UCSD-AML1 (cell line): ENCODE data around the gene SSPN.

Experiments
- DNase-seq: peaks from one replicate; lab custom pipeline; 2025; ENCODE audit not compliant: unreplicated experiment; lab: John Stamatoyannopoulos, UW

The SSPN gene, protein sequence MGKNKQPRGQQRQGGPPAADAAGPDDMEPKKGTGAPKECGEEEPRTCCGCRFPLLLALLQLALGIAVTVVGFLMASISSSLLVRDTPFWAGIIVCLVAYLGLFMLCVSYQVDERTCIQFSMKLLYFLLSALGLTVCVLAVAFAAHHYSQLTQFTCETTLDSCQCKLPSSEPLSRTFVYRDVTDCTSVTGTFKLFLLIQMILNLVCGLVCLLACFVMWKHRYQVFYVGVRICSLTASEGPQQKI

DNA sequence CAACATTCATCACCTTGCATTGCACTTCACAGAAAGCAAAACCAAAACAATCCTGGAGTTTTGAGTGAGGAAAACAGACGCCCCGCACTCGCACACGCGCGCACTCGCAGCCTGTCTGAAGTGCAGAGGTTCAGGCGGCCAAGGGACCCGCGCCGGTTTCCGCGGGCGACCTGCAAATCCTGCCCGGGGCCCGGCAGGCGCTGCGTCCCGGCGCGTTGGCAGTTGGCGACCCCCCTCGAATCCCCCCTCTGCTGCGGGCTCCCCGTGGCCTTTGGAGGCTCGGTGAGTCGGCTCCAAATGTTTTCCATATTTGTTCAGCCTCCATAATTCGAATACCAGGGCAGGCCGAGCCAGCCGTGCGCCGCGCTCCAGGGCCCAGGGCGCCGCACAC, at the start of gene SSPN:
Gene SSPN, plus strand, starts transcription at position 324 of the 391 bp plus-strand sequence. CDS start 100 bp downstream, outside the sequence.
- no peak for DNase-seq

DNA sequence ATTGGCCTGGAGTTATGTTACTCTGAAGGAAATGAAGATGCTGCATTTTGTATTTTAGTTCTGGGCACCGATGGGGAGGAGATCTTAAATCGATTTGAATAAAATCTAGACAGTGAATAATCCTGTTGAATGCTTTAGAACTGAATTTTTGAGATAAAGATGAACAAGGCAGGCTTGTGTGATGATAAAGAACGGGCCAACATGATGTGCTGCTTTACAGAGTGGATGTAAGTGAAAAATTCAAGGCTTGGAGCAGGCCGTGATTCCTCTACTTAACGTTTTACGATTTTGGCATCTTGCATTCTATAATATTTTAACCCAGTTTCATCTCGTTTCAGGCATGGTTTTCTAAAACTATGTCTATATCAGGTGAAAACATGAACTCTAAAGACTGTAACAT, 47.1 kb upstream of the SSPN start:
- DNase-seq, result no peak

DNA sequence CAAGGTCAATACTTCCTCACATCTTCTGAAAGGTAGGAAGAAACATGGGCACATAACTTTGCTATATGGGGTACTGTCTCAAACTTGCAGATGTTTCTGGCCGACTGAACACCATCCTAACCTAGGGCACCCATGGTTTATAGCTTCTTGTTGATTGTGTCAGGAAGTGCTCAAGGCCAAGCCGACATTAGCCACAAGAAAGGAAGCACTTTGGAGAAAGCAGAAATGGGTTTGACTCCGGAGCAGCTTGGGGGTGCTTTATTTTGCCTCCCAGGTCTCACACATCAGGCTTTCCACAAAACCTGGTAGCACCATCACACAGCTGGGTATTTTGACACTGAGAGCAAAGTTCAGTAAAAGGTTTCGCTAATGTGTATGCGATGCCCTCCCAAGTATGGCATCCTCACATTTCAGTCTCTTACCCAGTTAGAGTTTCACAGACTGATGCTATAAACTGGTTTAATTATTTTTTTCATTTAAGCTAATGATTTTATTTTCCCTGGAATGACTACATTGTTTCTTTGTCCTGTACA, 45.3 kb upstream of the SSPN start:
- DNase-seq, result peak; percentile 26

DNA sequence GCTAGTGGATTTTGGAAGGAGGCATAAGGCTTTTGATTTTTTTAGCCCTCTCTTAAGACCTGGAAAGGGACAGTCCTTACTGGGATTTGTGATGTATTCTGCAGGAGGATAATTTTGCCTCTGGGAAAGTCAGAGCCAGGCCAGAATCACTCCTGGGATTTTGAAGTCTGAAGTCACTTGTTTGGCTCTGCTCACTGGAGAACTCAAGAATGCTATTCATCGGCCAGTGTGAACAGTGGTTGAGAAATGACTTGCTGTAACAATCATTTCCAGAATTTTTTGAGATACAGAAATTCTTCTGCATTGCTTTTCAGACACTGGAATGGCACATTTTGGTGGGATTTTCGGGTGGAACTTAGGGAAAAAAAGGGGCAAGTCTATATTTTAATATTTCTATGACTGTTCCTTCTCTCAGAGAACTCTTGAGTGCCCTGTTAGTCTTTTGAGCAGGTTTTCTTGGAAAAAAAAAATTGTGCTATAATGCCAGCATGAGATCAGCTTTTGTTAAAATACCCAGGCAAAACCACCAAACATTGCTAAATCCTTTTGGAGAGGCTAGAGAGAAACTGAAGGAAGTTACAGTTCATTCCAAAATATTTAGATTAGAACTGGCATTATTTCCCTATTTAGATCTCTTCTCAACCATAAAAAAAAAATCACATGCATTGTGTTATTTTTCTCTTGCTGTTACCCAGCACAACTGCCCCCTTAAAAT, 44.5 kb upstream of the SSPN start:
- no peak for DNase-seq

DNA sequence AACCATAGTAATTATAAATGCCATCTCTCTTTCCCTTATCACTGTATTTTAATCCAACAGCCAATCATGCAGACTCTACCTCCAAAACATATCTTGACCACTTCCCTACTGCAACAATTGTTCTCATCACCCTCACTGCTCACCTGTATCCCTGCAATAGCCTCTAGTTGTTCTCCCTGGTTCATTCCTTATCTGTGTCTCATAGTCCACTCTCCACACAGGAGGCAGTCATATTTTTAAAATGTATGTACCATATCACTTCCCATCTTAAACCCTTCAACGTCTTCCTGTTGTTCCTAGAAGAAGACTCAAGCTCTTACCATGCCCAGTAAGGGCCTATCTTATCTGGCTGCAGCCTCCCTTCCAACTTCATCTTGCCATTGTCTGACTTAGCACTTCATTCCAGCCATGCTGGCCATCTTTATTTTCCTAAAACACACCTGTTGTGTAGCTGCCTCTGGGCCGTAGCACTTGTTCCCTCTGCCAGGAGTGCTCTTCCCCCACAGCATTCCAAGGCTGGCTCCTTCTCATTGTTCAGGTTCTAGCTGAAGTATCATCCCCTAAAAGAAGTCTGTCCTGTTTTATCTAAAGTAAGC, 42.8 kb upstream of the SSPN start:
- no peak for DNase-seq

DNA sequence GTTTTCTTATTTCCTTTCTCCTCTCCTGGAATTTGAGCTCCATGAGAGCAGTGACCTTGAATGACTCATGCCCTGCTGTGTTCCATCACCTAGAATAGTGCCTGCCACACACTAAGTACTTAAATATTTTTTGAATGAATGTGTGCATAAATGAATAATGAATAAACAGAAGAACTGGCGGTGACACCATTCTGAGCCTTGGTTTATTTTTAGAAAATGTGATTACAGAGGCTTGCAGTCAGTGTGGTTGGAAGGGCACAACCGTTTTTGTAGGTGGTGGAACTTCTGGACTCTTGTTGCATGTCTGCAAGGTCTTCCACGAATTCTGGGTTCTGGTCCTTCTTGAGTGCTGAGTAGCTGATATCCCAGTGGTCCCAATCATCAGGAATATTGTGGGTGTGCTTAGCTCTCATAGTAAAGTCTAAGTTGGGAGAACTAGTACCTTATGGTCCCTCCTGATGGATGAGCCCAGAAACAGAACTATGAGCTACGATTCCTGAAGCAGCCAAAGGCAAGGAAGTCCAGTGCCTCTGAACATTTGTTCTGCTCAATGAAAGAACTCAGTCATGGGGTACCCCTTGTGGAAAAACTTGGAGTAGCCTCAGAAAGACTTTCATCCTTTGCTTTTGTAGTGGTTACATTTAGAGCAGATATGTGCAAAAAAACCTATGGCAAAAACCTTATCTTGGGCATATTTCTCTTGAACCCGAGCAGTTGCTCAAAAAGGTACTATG, 41.8 kb upstream of the SSPN start:
- no peak for DNase-seq

DNA sequence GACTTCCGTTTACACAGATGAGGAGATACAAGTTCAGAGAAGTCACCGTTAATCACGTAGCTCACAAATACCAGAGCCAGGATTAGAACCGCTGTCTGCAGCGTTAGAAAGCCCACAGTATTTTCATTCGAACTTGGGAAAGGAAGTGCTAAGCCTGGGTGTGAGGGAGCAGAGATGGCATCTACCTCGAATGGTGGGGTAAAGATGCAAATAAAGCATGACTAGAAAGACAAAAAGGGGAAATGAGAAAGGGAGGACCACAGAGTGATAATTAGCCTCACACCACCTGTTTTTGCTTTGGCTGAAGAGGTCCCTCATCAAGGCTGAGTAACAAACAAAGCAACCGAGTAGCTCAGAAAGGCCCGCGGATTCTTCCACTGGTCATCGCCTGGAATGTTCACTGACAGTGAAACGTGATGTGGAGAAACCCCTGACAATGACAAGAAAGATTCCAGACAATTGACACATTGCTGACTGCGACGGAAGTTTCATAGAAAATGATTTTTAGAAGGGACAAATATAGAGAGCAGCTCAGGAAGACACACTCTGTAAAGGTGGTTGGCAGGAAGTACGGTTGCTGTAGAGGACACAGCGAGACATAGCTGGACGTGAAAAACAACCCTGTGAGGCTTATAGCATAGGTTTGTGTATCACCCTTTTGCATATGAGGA, 39.0 kb upstream of the SSPN start:
- DNase-seq, result no peak

DNA sequence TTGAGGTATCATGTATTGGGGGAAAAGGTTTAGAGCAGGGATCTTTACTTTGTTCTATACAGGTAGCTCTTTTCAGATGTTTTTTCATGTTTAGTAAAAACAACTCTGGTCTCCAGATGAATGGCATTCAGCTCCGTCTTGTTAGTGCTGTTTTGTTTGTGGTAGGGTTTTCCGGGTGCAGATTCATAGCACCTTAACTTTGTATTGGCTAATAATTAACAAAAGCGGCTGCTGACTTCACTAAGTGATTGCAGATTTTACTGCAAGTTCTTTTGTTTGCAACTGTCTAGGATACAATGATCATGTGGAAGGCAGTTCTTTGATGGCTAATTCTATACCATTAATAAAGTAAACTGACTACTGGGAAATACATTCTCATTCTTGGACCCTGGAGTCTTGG, 38.4 kb upstream of the SSPN start:
- DNase-seq, result no peak

DNA sequence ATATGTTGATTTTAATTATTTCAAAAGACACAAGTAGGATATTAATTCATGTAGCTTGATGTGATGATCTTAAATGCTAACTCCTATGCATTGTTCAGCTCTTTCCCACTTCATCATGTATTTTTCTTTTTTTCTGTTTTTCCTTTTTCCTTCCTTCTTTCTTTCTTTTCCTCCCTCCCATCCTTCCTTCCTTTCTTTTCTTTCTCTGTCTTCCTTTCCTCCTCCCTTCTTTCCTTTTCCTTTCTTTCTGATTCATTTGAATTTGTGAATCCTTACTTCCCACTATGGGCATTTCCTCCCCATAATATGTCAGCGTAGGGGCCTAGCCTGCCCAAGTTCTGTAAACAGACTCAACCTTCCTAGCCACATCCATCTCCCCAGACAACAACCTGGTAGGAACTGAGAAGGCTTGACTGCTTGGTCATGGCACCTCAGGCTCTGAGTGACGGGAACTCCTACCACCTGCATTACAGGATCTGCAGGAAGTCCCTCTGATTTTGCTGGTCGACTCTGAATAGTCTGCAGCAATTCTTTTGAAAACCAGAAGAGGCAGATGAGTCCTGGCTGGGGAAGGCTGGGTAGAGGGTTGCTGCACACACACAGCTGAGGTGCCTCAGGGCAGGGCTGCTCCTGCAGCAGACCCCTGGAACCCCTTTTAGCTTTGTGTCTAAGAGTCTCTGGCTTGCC, 37.2 kb upstream of the SSPN start:
- no peak for DNase-seq

DNA sequence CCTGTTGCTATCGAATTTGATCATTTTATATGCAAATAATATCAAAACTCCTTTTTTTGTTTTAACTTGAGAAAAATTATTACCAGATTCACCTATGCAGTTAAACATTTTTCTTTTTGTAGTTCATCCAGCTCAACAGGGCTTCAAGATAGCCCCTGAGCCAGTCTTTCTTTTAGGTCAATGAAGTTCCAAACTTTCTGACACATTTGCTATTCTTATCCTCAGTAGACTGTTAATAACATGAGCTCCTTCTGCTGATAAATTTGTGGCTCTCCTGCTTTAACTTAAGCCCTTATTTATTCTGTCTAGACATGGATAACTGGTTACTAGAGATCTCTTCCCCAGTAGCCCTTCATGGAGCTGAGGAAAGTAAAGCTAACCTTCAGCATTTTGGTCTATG, 33.2 kb upstream of the SSPN start:
- no peak for DNase-seq

DNA sequence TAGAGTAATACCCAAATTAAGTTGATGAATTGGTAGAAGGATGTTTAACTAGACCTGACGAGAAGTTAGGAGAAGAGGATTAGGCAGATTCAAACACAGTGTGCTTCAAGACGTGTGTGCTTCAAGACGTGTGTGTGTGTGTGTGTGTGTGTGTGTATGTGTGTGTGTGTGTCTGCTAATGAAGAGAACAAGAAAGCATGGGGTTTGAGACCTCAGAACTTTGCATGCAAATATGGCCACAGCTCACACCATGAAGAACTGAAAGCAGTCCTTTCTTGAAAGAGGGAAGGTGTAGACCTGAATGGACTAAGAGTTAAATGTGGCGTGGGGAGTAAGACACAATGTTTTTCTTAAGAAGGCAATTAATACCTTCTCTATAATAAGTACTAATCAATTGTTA, 32.5 kb upstream of the SSPN start:
- no peak for DNase-seq

DNA sequence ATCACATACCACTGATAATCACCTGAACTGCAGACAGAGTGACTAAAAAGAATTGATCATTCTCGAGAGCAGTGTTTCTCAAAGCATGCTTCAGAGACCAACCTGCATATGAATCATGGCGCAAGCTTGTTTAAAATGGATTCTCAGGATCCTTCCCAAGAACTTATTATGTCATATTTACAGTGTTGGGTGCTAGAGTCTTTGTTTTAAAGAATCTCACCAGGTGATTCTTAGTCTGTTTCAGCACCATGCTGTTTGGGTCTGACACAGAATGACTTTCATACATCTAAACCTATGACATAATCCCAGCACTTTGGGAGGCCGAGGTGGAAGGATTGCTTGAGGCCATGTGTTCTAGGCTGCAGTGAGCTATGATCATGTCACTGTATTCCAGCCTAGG, 31.3 kb upstream of the SSPN start:
- no peak for DNase-seq

DNA sequence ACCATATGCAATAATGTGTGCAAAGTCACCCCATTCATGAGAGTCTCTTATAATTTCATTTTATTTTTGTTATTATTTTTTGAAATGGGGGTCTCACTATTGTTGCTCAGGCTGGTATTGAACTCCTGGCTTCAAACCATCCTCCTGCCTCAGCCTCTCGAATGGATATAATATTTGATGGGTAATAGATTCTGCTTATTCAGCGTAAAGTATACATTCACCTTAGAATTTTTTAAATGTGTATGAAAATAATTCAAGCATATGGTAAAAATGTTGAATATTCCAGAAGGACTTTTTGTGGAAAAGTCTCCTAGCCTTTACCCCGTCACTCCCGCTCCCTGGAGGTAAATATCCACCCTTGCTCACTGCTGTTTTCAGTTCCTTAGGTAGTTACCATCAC, 23.4 kb upstream of the SSPN start:
- DNase-seq, result no peak

DNA sequence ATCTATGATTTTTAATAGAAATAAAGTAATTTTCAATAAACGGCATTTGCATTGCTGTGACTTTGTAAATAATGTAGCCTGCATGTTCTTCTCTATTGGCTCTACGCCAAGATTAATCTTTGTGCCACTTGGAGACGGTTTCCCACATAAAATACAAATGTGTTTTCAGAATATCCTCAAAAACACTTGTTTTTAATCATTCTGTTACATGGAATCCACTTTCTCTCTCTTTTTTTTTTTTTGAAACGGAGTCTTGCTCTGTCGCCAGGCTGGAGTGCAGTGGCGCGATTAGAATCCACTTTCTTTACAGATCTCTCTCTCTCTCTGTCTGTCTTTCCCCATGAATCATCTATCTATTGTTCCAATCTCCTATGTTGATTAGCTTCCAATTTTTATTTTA, 22.8 kb upstream of the SSPN start:
- DNase-seq, result no peak

DNA sequence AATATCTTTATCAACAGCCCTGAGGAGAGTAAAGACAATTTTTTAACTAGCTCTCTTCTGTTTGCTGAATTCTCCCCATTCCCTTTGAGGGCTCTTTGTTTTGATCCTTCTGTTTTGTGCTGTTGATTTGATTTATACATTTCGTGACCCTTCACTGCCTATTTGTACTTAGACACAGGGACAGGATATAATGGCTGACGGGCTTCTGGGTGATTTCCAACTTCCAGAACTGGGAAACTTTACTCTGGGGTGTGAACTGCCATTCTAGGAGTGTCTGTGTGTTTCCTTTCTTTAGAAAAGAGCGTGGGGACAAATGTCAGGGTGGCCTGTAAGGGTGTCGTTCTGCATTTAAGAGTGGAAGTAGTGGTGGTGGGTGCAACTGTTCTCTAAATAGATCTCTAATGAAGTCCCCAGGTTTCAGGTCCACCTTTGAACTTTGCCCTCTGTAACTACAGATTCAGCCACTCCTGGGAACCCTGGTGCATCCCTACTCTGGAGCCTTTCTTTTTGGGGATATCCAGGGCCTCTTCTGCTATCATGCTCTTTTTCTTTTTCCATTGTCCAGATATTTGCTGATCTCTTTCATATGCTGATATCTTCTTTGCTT, 22.3 kb upstream of the SSPN start:
- DNase-seq, result no peak

DNA sequence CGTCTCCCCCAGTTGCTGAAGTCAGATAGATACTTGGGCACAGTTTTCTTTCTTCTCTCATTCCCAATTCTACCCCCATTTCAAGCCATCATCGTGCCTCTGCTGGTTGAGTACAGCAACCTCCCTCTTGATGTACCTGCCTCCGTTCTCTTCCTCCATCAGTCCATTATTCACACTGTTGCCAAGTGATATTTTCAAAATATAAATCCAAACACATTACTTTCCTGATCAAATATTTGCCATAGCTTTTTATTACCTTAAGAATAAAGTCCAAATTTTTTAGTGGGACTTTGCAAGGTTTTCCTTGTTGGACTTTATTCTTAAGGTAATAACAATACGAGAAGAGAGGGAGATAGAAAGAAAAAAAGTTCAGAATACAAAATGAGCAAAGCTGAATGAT, 18.6 kb upstream of the SSPN start:
- DNase-seq, result no peak

DNA sequence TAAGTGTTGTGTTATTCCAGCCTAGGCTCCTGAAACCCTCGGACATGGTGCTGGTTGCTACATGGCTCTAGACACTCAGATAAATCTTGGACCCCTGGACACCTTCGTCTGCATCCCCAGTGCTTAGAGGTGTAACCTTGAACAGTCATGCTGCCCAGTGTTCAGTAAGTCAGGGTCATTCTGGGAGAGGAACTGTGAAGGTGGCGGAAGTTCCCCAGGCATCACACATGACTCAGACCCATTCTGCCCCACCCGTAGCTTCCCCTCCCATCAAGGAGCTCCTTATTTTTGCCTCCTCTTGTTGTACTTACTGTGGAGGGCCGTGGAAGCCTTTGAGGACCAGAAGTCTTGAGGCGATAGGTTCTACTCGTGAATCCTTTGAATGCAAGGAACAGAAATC, 18.1 kb upstream of the SSPN start:
- DNase-seq, result no peak

DNA sequence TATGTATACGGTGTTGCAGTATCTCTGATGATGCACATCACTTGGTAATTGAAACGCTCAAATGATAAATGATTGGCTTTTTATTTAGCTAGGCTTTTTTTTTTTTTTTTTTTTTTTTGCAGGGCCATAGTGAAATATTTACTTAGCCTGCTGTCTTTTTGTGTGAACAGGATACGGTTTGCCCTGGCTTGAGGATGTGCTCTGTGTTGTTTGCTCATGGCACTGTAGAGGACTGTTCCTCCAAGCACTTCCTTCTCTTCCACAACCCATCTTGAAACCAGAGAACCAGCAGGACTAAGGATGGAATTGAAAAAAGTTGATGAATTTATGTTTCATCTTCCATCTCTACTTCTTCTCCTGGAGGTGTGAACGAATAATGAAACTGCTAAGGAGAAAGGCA, 15.5 kb upstream of the SSPN start:
- no peak for DNase-seq

DNA sequence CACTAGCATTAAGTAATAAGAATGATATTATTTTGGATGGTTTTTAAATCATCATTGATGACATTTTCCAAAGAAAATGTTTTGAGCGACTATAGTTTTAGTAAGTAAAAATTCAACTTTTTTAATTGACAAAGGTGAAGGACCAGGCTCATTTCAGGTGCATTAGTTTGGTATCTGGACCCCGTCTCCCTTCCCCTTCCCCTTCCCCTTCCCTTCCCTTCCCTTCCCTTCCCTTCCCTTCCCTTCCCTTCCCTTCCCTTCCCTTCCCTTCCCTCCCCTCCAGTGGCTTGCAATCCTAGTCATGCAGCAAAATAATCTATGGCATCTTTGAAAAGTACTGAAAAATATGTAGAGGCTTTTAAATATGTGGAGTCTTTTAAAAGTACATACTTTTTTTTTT, 13.0 kb upstream of the SSPN start:
- no peak for DNase-seq
